Placental epithelial cell (primary cell): Measurements from ENCODE around the gene GON4L. TPM values are rescaled to one million over a fixed set of nuclear protein-coding genes. Genes with fewer than 3 reads are reported as not detected.

ENCODE experiments used
- small RNA-seq: library from RNA; depleted of rRNA; stranded (forward); fragments of <200 nt; gene quantifications from one replicate; pipeline ENCODE3, GENCODE V24; 2012
- total RNA-seq: library from RNA; depleted of rRNA; stranded (reverse); fragments of >200 nt; gene quantifications from 2 replicates; pipeline ENCODE4 v1.2.3, GENCODE V29; 2012

The GON4L gene
- 27.5 and 40.4 TPM in 2 replicates for total RNA-seq

GRCh38 chr1:155856975-155857930 is at the start of gene GON4L:
Gene GON4L (minus strand): TSS chr1:155857214. CDS start chr1:155853780, 3,434 bp downstream.

GRCh38 chr1:155859234-155859829 is 2.3 kb upstream of the GON4L start, which contains the start of gene SYT11:
Gene SYT11 (plus strand): TSS chr1:155859567. CDS start chr1:155859762, 195 bp downstream.

Small RNA genes within 50 kb of the gene (small RNA-seq; reads per million reads assigned to genes)
- not detected for gene RF00015

Other genes starting within 250 kb of the GON4L start
- 27.5 and 32.8 TPM in 2 replicates for gene MSTO1, start 247.0 kb downstream of the GON4L start, total RNA-seq
- gene YY1AP1, start 168.4 kb downstream of the GON4L start, total RNA-seq: 50.0 and 62.0 TPM in 2 replicates
- gene DAP3, start 168.1 kb downstream of the GON4L start, total RNA-seq: 44.9 and 54.6 TPM in 2 replicates
- gene SYT11, start 2.4 kb upstream of the GON4L start, total RNA-seq: 0.39 and 0.54 TPM in 2 replicates
- gene RIT1, start 54.1 kb upstream of the GON4L start, total RNA-seq: 32.6 and 34.5 TPM in 2 replicates
- gene KHDC4, start 77.2 kb upstream of the GON4L start, total RNA-seq: 25.9 and 27.1 TPM in 2 replicates
- not detected in 2 replicates for gene RXFP4, start 84.4 kb upstream of the GON4L start, total RNA-seq
- 42.7 and 50.3 TPM in 2 replicates for gene ARHGEF2, start 121.3 kb upstream of the GON4L start, total RNA-seq
- gene SSR2, start 163.7 kb upstream of the GON4L start, total RNA-seq: 373 and 566 TPM in 2 replicates
- 18.8 and 34.3 TPM in 2 replicates for gene UBQLN4, start 196.6 kb upstream of the GON4L start, total RNA-seq
- 43.8 and 72.2 TPM in 2 replicates for gene LAMTOR2, start 197.6 kb upstream of the GON4L start, total RNA-seq
- 62.4 and 69.0 TPM in 2 replicates for gene RAB25, start 203.9 kb upstream of the GON4L start, total RNA-seq
- 2.9 and 4.7 TPM in 2 replicates for gene MEX3A, start 225.3 kb upstream of the GON4L start, total RNA-seq